Measurements from ENCODE around the gene IGSF5. TPM values are rescaled to one million over a fixed set of nuclear protein-coding genes. Genes with fewer than 3 reads are reported as not detected.

IGSF5 gene
- total and polyA plus RNA-seq, 9 of the 15 experiments (the other 6 are each of a cell fraction or from before 2014, with no cell fraction given) = not detected

- WGBS (ENCODE audit: insufficient coverage, low coverage, missing lambda C conversion rate) = under 1% methylated on average over 8 of the region's 8 CpGs
- BruUV-seq (replicated peaks) = no TSS peak
- CTCF ChIA-PET (ENCODE audit: low intra/inter-chr PET ratio) = no interaction called here
Observed at GRCh38 chr21:39796466-39796865, 51.5 kb downstream of the IGSF5 start.

More at GRCh38 chr21:39796466-39796865, 51.5 kb downstream of the IGSF5 start:
- H3K36me3 ChIP-seq (ENCODE audit: control insufficient read depth, insufficient read depth, low read length) = no peaks in the 10 kb centered on the region
- no peaks in the 10 kb centered on the region for H3K9me3 ChIP-seq (replicated peaks; ENCODE audit: control insufficient read depth, insufficient read depth, low read depth, low read length)
- no peak for FAIRE-seq
- no peaks in the 10 kb centered on the region for H3K4me1 ChIP-seq (replicated peaks in 1 of 2; ENCODE audit: control insufficient read depth in 2 of 2, insufficient read depth in 2 of 2, low read length in 2 of 2)
- H3K9me1 ChIP-seq (ENCODE audit: control insufficient read depth, insufficient read depth, low read length) = no peaks in the 10 kb centered on the region
- no peak overlapping the region for H3K4me2 ChIP-seq (ENCODE audit: insufficient read depth, low read length)
- intact Hi-C loops (cut with micrococcal nuclease) (no loop called here), in situ Hi-C loops (cut with MboI) (no loop called here)
- no peak overlapping the region for H3K27ac ChIP-seq (ENCODE audit: extremely low read depth, low read depth, low read length)
- ATAC-seq = no peak; the same call in 2 of the 3 replicates
- POLR2A ChIA-PET = no interaction called here
- no peak overlapping the region for H3K9ac ChIP-seq (ENCODE audit: insufficient read depth in 1 of 2, low read depth in 2 of 2, low read length in 2 of 2)
- H2AFZ ChIP-seq (ENCODE audit: low read depth, low read length) = no peak overlapping the region
- no peaks in the 10 kb centered on the region; the same call in 1 of the 2 replicates for H4K20me1 ChIP-seq (replicated peaks; ENCODE audit: control insufficient read depth, insufficient read depth, low read length)
- DNase-seq (ENCODE audit: extremely low read depth in 1 of 4, low spot score in 3 of 4) = no peak
- H3K27me3 ChIP-seq (ENCODE audit: control insufficient read depth in 2 of 2, insufficient read depth in 2 of 2, low read length in 2 of 2) = peaks cover 0 to 11% of the 10 kb centered on the region in 2 experiments; a peak in 3 of 5 replicates
- H3K4me3 ChIP-seq = no peak overlapping the region
- no peaks in the 10 kb centered on the region for H3K79me2 ChIP-seq (ENCODE audit: control insufficient read depth, insufficient read depth, low read length)
- TF ChIP-seq POLR2G (IDR thresholded peaks at IDR 0.05; ENCODE audit: low read depth, low read length) = no peak
- TF ChIP-seq RBBP5 (IDR thresholded peaks at IDR 0.05; ENCODE audit: borderline replicate concordance, insufficient read depth, low read length, poor library complexity, severe bottlenecking) = no peak
- TF ChIP-seq DMBX1 (CRISPR knock-in tag; IDR thresholded peaks at IDR 0.05; ENCODE audit: borderline replicate concordance) = no peak
- TF ChIP-seq E2F3 (CRISPR knock-in tag; IDR thresholded peaks at IDR 0.05) = no peak
- no peak for TF ChIP-seq ADNP (tag; IDR thresholded peaks at IDR 0.05)
- no peak for TF ChIP-seq BDP1 (IDR thresholded peaks at IDR 0.05; ENCODE audit: insufficient read depth, insufficient read length)
- no peak for TF ChIP-seq WHSC1 (IDR thresholded peaks at IDR 0.05; ENCODE audit: low read length)
- no peak for TF ChIP-seq MYBL2 (IDR thresholded peaks at IDR 0.05; ENCODE audit: low read depth)
- TF ChIP-seq MYBL2 (CRISPR knock-in tag; IDR thresholded peaks at IDR 0.05; ENCODE audit: borderline replicate concordance) = no peak
- TF ChIP-seq, protein P1, sequence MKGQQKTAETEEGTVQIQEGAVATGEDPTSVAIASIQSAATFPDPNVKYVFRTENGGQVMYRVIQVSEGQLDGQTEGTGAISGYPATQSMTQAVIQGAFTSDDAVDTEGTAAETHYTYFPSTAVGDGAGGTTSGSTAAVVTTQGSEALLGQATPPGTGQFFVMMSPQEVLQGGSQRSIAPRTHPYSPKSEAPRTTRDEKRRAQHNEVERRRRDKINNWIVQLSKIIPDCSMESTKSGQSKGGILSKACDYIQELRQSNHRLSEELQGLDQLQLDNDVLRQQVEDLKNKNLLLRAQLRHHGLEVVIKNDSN (CRISPR knock-in tag; IDR thresholded peaks at IDR 0.05) = no peak
- no peak for TF ChIP-seq ZSCAN29 (IDR thresholded peaks at IDR 0.05)
- TF ChIP-seq TAF15 (IDR thresholded peaks at IDR 0.05; ENCODE audit: low read depth, low read length) = no peak
- no peak for TF ChIP-seq ZNF431 (CRISPR knock-in tag; IDR thresholded peaks at IDR 0.05)
- TF ChIP-seq NKRF (IDR thresholded peaks at IDR 0.05; ENCODE audit: borderline replicate concordance) = no peak
- no peak for TF ChIP-seq HEY1 (CRISPR knock-in tag; IDR thresholded peaks at IDR 0.05; ENCODE audit: borderline replicate concordance)
- TF ChIP-seq CREB3 (tag; conservative IDR thresholded peaks at IDR 0.05; ENCODE audit: low read depth) = no peak
